Suppressor macrophage treated with lipopolysaccharide for 1 hour (primary cell): ENCODE data around the gene HCFC1.

Experiments used
- DNase-seq, 3 donors: peaks; one replicate each; pipeline ENCODE4 v3.0.0-alpha.2; 2020 to 2022

Gene HCFC1

GRCh38 chrX:153922932-153923857, 48.4 kb downstream of the HCFC1 start:
- peak in 1 of 3 donors; percentile 40 for DNase-seq

GRCh38 chrX:153921511-153922446, 49.8 kb downstream of the HCFC1 start:
- no peak for DNase-seq

- no peak for DNase-seq
Observed at GRCh38 chrX:153921070-153921469, 50.5 kb downstream of the HCFC1 start.

GRCh38 chrX:153920546-153920945, 51.1 kb downstream of the HCFC1 start:
- DNase-seq: no peak

GRCh38 chrX:153919281-153919680, 52.3 kb downstream of the HCFC1 start:
- DNase-seq: no peak

GRCh38 chrX:153917869-153918268, 53.7 kb downstream of the HCFC1 start:
- DNase-seq: no peak

GRCh38 chrX:153913701-153914100, 57.9 kb downstream of the HCFC1 start:
- no peak for DNase-seq

GRCh38 chrX:153913211-153913610, 58.4 kb downstream of the HCFC1 start:
- no peak for DNase-seq

- DNase-seq: no peak
Observed at GRCh38 chrX:153911798-153912197, 59.8 kb downstream of the HCFC1 start.

GRCh38 chrX:153910446-153910845, 61.2 kb downstream of the HCFC1 start:
- DNase-seq: no peak

GRCh38 chrX:153909980-153910360, 61.6 kb downstream of the HCFC1 start:
- DNase-seq: no peak

GRCh38 chrX:153909024-153909979, 62.3 kb downstream of the HCFC1 start:
- peak in 2 of 3 donors; percentile 30 to 39 for DNase-seq

GRCh38 chrX:153908219-153908860, 63.3 kb downstream of the HCFC1 start:
- no peak for DNase-seq

GRCh38 chrX:153907456-153907855, 64.2 kb downstream of the HCFC1 start:
- no peak for DNase-seq

- no peak for DNase-seq
Observed at GRCh38 chrX:153906126-153906917, 65.3 kb downstream of the HCFC1 start.

- no peak for DNase-seq
Observed at GRCh38 chrX:153905481-153906095, 66.0 kb downstream of the HCFC1 start.

- no peak for DNase-seq
Observed at GRCh38 chrX:153903991-153904957, 67.3 kb downstream of the HCFC1 start, which contains the start of gene AVPR2. TSS of gene AVPR2 (plus strand) at chrX:153904673. CDS start at chrX:153905146, 473 bp downstream.

GRCh38 chrX:153903238-153903980, 68.2 kb downstream of the HCFC1 start:
- no peak for DNase-seq
